Gastrocnemius medialis (tissue), 4 donors: ENCODE results near the gene OR10J4. TPM values are rescaled to one million over a fixed set of nuclear protein-coding genes. Genes with fewer than 3 reads are reported as not detected.

Experiments
- ATAC-seq, 2 donors: fragments of 150-250 bp; one replicate each; pipeline ENCODE4 v1.9.1; 2016
- DNase-seq, 2 donors: peaks; one replicate each; pipeline ENCODE4 v3.0.0-alpha.2; 2019
- H3K27ac ChIP-seq, 4 donors: fragments of 200-600 bp; sonication (generic); 1 replicate in 1 of 4; 2 replicates in 3 of 4; pipeline ENCODE4 v1.5.1; 2016 to 2018; ENCODE audit warnings: mild to moderate bottlenecking in 2 of 4, moderate library complexity in 1 of 4
- H3K27me3 ChIP-seq, 3 donors: fragments of 200-600 bp; sonication (generic) in 2 of 3; 1 replicate in 1 of 3; 2 replicates in 2 of 3; pipeline versions ENCODE4 v1.5.1 to v1.6.0; 2016 to 2019; ENCODE audit warnings: mild to moderate bottlenecking in 1 of 3, moderate library complexity in 1 of 3
- H3K36me3 ChIP-seq, 2 donors: fragments of 200-600 bp; sonication (generic) in 1 of 2; one replicate each; pipeline ENCODE4 v1.5.1; 2017 to 2018
- H3K4me1 ChIP-seq, 2 donors: fragments of 200-600 bp; sonication (generic) in 1 of 2; one replicate each; pipeline ENCODE4 v1.5.1; 2016 to 2017; ENCODE audit warnings: mild to moderate bottlenecking in 2 of 2
- H3K4me3 ChIP-seq, 4 donors: fragments of 200-600 bp; sonication (generic) in 3 of 4; 1 replicate in 1 of 4; 2 replicates in 3 of 4; pipeline ENCODE4 v1.5.1; 2016 to 2019; ENCODE audit warnings: mild to moderate bottlenecking in 2 of 4
- H3K9me3 ChIP-seq, 3 donors: fragments of 200-600 bp; sonication (generic) in 2 of 3; 1 replicate in 1 of 3; 2 replicates in 2 of 3; pipeline ENCODE4 v1.5.1; 2016 to 2019
- CTCF ChIP-seq, 5 experiments: fragments of 450-650 bp in 3 of 5; fragments of 200-600 bp in 2 of 5; sonication (generic) in 2 of 5; IDR thresholded peaks in 4 of 5; conservative IDR thresholded peaks in 1 of 5; 1 replicate in 4 of 5; 2 replicates in 1 of 5; pipeline ENCODE4 v1.5.1; 2016 to 2019; ENCODE audit warnings: antibody characterized with exemption in 5 of 5, mild to moderate bottlenecking in 3 of 5, moderate library complexity in 3 of 5
- POLR2A ChIP-seq, 2 donors: fragments of 450-650 bp; IDR thresholded peaks; one replicate each; pipeline ENCODE4 v1.6.1; 2017; ENCODE audit warnings: antibody characterized with exemption in 2 of 2, mild to moderate bottlenecking in 2 of 2, moderate library complexity in 2 of 2
- in situ Hi-C, 4 donors: fragments of 200-750 bp; cut with MboI; loops; one replicate each; pipeline versions ENCODE4 v1.15.0 to v1.8.0; 2017; ENCODE audit warnings: low sequenced_read_pairs in 4 of 4
- intact Hi-C: fragments of 100-400 bp; cut with DNase I; formaldehyde crosslinking; loops from one replicate; pipeline ENCODE4 v1.15.1; 2023; ENCODE audit warnings: low total_unique reads
- total RNA-seq, 4 donors: library from RNA; depleted of rRNA; stranded (reverse); fragments of >200 nt; gene quantifications; one replicate each; pipeline versions ENCODE4 v1.1.0 to v1.2.3, GENCODE V29; 2016

Gene OR10J4
- total RNA-seq, 4 donors from 2014 or later: not detected

- no peak for TF ChIP-seq POLR2A (IDR thresholded peaks at IDR 0.05)
- no peak for TF ChIP-seq CTCF (IDR thresholded peaks at IDR 0.05 in 4 of 5, conservative IDR thresholded peaks at IDR 0.05 in 1 of 5)
- DNase-seq: no peak
- in situ Hi-C loops: no loop called here
These were observed 27.5 kb downstream of the OR10J4 start for GRCh38 chr1:159459551-159459950.

GRCh38 chr1:159465191-159465603, 33.2 kb downstream of the OR10J4 start:
- Histone ChIP-seq H3K4me1 (no peaks in the 10 kb centered on the region), H3K27ac (no peak overlapping the region), H3K27me3 (no peaks in the 10 kb centered on the region), H3K9me3 (no peaks in the 10 kb centered on the region), H3K4me3 (no peak overlapping the region), H3K36me3 (no peaks in the 10 kb centered on the region)
- intact Hi-C loops: no loop called here
- no peak for DNase-seq
- TF ChIP-seq POLR2A (IDR thresholded peaks at IDR 0.05) (no peak), CTCF (IDR thresholded peaks at IDR 0.05 in 4 of 5, conservative IDR thresholded peaks at IDR 0.05 in 1 of 5) (no peak)
- in situ Hi-C loops: no loop called here
- no peak for ATAC-seq

More at GRCh38 chr1:159459551-159459950, 27.5 kb downstream of the OR10J4 start:
- intact Hi-C loops: no loop called here
- Histone ChIP-seq H3K4me1 (no peaks in the 10 kb centered on the region), H3K27ac (no peak overlapping the region), H3K9me3 (no peaks in the 10 kb centered on the region), H3K27me3 (no peaks in the 10 kb centered on the region), H3K36me3 (no peaks in the 10 kb centered on the region), H3K4me3 (no peak overlapping the region)
- ATAC-seq: no peak

GRCh38 chr1:159468321-159468720, 36.3 kb downstream of the OR10J4 start:
- TF ChIP-seq POLR2A (IDR thresholded peaks at IDR 0.05): no peak
- no peak for TF ChIP-seq CTCF (IDR thresholded peaks at IDR 0.05 in 4 of 5, conservative IDR thresholded peaks at IDR 0.05 in 1 of 5)
- no peaks in the 10 kb centered on the region for H3K36me3 ChIP-seq
- no peaks in the 10 kb centered on the region for H3K9me3 ChIP-seq
- intact Hi-C loops (no loop called here), in situ Hi-C loops (no loop called here)
- no peaks in the 10 kb centered on the region for H3K27me3 ChIP-seq
- ATAC-seq (no peak), DNase-seq (no peak)
- H3K4me3 ChIP-seq: no peak overlapping the region
- no peak overlapping the region for H3K27ac ChIP-seq
- H3K4me1 ChIP-seq: no peaks in the 10 kb centered on the region

GRCh38 chr1:159469921-159470533, 38.0 kb downstream of the OR10J4 start:
- ATAC-seq (no peak), DNase-seq (no peak)
- intact Hi-C loops: no loop called here

DNA sequence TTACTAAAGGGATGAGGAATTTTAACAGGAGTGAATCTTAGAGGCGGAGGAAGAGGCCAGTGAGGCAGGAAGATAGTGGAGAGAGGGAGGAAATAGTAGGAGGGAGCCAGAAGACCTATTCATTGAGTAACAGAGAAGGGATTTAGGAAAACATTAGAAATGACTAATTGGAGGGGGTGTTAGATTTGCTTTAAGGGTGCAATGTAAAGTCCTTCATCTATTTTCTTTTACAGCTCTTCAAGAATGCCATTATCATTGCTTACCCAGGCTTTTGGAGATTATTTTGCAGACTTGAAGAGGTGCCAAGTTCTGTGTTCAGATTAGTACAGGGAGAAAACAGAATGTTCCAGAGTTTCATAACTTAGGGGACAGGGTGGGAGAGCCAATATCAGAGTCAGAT, 41.3 kb downstream of the OR10J4 start:
- in situ Hi-C loops (no loop called here), intact Hi-C loops (no loop called here)
- ATAC-seq: no peak

More at GRCh38 chr1:159469921-159470533, 38.0 kb downstream of the OR10J4 start:
- Histone ChIP-seq H3K4me1 (no peaks in the 10 kb centered on the region), H3K27me3 (no peaks in the 10 kb centered on the region), H3K27ac (no peak overlapping the region), H3K9me3 (no peaks in the 10 kb centered on the region), H3K4me3 (no peak overlapping the region), H3K36me3 (no peaks in the 10 kb centered on the region)
- in situ Hi-C loops: no loop called here
- TF ChIP-seq POLR2A (IDR thresholded peaks at IDR 0.05): no peak

More for the DNA sequence above, 41.3 kb downstream of the OR10J4 start:
- TF ChIP-seq POLR2A (IDR thresholded peaks at IDR 0.05): no peak
- no peak for TF ChIP-seq CTCF (IDR thresholded peaks at IDR 0.05 in 4 of 5, conservative IDR thresholded peaks at IDR 0.05 in 1 of 5)
- no peaks in the 10 kb centered on the region for H3K36me3 ChIP-seq
- H3K4me1 ChIP-seq: no peaks in the 10 kb centered on the region
- no peaks in the 10 kb centered on the region for H3K9me3 ChIP-seq
- no peak overlapping the region for H3K4me3 ChIP-seq
- no peak for DNase-seq
- H3K27me3 ChIP-seq: no peaks in the 10 kb centered on the region
- H3K27ac ChIP-seq: no peak overlapping the region
